Loucy (cell line): Measurements from ENCODE around the gene PHF21B.

ENCODE experiments used
- H2AFZ ChIP-seq: fragments of 200-600 bp; sonication (generic); 2 replicates; pipeline ENCODE4 v1.6.0; 2016; ENCODE audit warnings: antibody characterized with exemption, mild to moderate bottlenecking, low read length, moderate library complexity
- H3F3A ChIP-seq: fragments of 200-600 bp; 2 replicates; pipeline ENCODE4 v1.6.0; 2016; ENCODE audit warnings: antibody characterized with exemption, low read depth, mild to moderate bottlenecking
- H3K27me3 ChIP-seq: fragments of 200-600 bp; sonication (generic); 2 replicates; pipeline ENCODE4 v1.6.1; 2014; ENCODE audit warnings: low read length, mild to moderate bottlenecking; ENCODE audit not compliant: insufficient read depth, poor library complexity, severe bottlenecking
- H3K36me3 ChIP-seq: fragments of 200-600 bp; sonication (generic); 2 replicates; pipeline ENCODE4 v1.6.1; 2016; ENCODE audit warnings: low read length; ENCODE audit not compliant: insufficient read depth
- H3K4me1 ChIP-seq: fragments of 200-600 bp; sonication (generic); 2 replicates; pipeline ENCODE4 v1.5.1; 2014; ENCODE audit warnings: low read length, mild to moderate bottlenecking; ENCODE audit not compliant: insufficient read depth, poor library complexity, severe bottlenecking
- H3K4me2 ChIP-seq: fragments of 200-600 bp; sonication (generic); 2 replicates; pipeline ENCODE4 v1.6.0; 2014; ENCODE audit warnings: antibody characterized with exemption, low read length, low read depth, mild to moderate bottlenecking; ENCODE audit not compliant: poor library complexity, severe bottlenecking
- H3K4me3 ChIP-seq: fragments of 200-600 bp; sonication (generic); 2 replicates; pipeline ENCODE4 v1.5.1; 2014; ENCODE audit warnings: low read length, mild to moderate bottlenecking, mixed read lengths; ENCODE audit not compliant: poor library complexity, severe bottlenecking
- H3K79me2 ChIP-seq: fragments of 200-600 bp; sonication (generic); 2 replicates; pipeline ENCODE4 v1.6.1; 2014; ENCODE audit warnings: low read length; ENCODE audit not compliant: insufficient read depth
- H3K9ac ChIP-seq: fragments of 200-600 bp; sonication (generic); 2 replicates; pipeline ENCODE4 v1.6.0; 2014; ENCODE audit warnings: mild to moderate bottlenecking, low read depth, low read length, moderate library complexity; ENCODE audit not compliant: poor library complexity, severe bottlenecking
- H3K9me2 ChIP-seq: fragments of 200-600 bp; sonication (generic); replicated peaks from 2 replicates; pipeline ENCODE4 v1.6.1; 2016; ENCODE audit warnings: low read depth, low read length, mixed read lengths
- H3K9me3 ChIP-seq: fragments of 200-600 bp; sonication (generic); 2 replicates; pipeline ENCODE4 v1.6.1; 2014; ENCODE audit warnings: mild to moderate bottlenecking, antibody characterized with exemption, low read length, low read depth; ENCODE audit not compliant: insufficient read depth
- H4K20me1 ChIP-seq: fragments of 200-600 bp; sonication (generic); 2 replicates; pipeline ENCODE4 v1.6.0; 2014; ENCODE audit warnings: antibody characterized with exemption, low read length, mild to moderate bottlenecking; ENCODE audit not compliant: insufficient read depth, poor library complexity, severe bottlenecking
- CTCF ChIP-seq: fragments of 200-600 bp; sonication (generic); conservative IDR thresholded peaks from 2 replicates; pipeline ENCODE4 v1.5.1; 2014; ENCODE audit warnings: mild to moderate bottlenecking, antibody characterized with exemption, low read length
- EZH2phosphoT487 ChIP-seq: fragments of 200-600 bp; IDR thresholded peaks from 2 replicates; pipeline ENCODE4 v1.6.1; 2018; ENCODE audit warnings: antibody characterized with exemption, mild to moderate bottlenecking, moderate library complexity, borderline replicate concordance

The PHF21B gene

GRCh38 chr22:44999687-45000086 lies 10.1 kb downstream of the PHF21B start:
- H3K4me1 ChIP-seq = peaks cover 33% of the 10 kb centered on the region
- no peaks in the 10 kb centered on the region for H3K9me2 ChIP-seq
- H3K4me3 ChIP-seq = no peak overlapping the region
- no peaks in the 10 kb centered on the region for H3K9me3 ChIP-seq
- peak overlapping the region; percentile 53 for H3K9ac ChIP-seq
- no peaks in the 10 kb centered on the region for H3K27me3 ChIP-seq
- H4K20me1 ChIP-seq = no peaks in the 10 kb centered on the region
- no peak overlapping the region for H2AFZ ChIP-seq
- TF ChIP-seq EZH2phosphoT487 (no peak), CTCF (no peak)
- H3K4me2 ChIP-seq = no peak overlapping the region
- no peaks in the 10 kb centered on the region for H3F3A ChIP-seq
- no peaks in the 10 kb centered on the region for H3K36me3 ChIP-seq
- no peaks in the 10 kb centered on the region; the same call in 1 of the 2 replicates for H3K79me2 ChIP-seq

GRCh38 chr22:44999231-44999630 lies 10.6 kb downstream of the PHF21B start:
- H3K9me3 ChIP-seq = no peaks in the 10 kb centered on the region
- no peaks in the 10 kb centered on the region for H3F3A ChIP-seq
- no peak overlapping the region for H2AFZ ChIP-seq
- no peaks in the 10 kb centered on the region for H3K27me3 ChIP-seq
- H3K4me2 ChIP-seq = no peak overlapping the region
- no peak overlapping the region for H3K4me3 ChIP-seq
- no peaks in the 10 kb centered on the region for H3K36me3 ChIP-seq
- no peaks in the 10 kb centered on the region for H4K20me1 ChIP-seq
- TF ChIP-seq EZH2phosphoT487 (no peak), CTCF (no peak)
- peaks cover 37% of the 10 kb centered on the region for H3K4me1 ChIP-seq
- no peaks in the 10 kb centered on the region; the same call in 1 of the 2 replicates for H3K79me2 ChIP-seq
- H3K9me2 ChIP-seq = no peaks in the 10 kb centered on the region
- H3K9ac ChIP-seq = peak overlapping the region; percentile 53

GRCh38 chr22:44998296-44998695 lies 11.5 kb downstream of the PHF21B start:
- Histone ChIP-seq H3K27me3 (no peaks in the 10 kb centered on the region), H4K20me1 (no peaks in the 10 kb centered on the region), H3K4me2 (no peak overlapping the region), H3K79me2 (peaks cover 7% of the 10 kb centered on the region; the same call in 1 of the 2 replicates), H3K9me2 (no peaks in the 10 kb centered on the region), H3K36me3 (no peaks in the 10 kb centered on the region), H2AFZ (no peak overlapping the region), H3F3A (no peaks in the 10 kb centered on the region), H3K9me3 (no peaks in the 10 kb centered on the region), H3K4me3 (no peak overlapping the region), H3K4me1 (peaks cover 47% of the 10 kb centered on the region), H3K9ac (no peak overlapping the region)
- TF ChIP-seq EZH2phosphoT487 (no peak), CTCF (no peak)
